AG10803 (cell line): ENCODE results near the gene PLA2G2F.
A peak's percentile ranks its signal among the peaks of the same experiment; 100 is the strongest.
"Not testable (repeated sequence)": the region's sequence is repeated elsewhere in the genome, so short reads cannot be mapped to it uniquely, and the experiment has no call there.

Source experiments
- DNase-seq: peaks from one replicate; pipeline ENCODE4 v3.0.0; 2010; ENCODE audit warnings: low read depth
- H3K4me3 ChIP-seq: 2 replicates; pipeline ENCODE4 v1.5.1; 2011; ENCODE audit warnings: mild to moderate bottlenecking, low read length, control low read depth
- TF ChIP-seq, protein P1 (sequence below): conservative IDR thresholded peaks from 2 replicates; pipeline ENCODE4 v1.5.1; 2011; ENCODE audit warnings: mild to moderate bottlenecking, low read length, control low read depth, inconsistent platforms

The PLA2G2F gene

DNA sequence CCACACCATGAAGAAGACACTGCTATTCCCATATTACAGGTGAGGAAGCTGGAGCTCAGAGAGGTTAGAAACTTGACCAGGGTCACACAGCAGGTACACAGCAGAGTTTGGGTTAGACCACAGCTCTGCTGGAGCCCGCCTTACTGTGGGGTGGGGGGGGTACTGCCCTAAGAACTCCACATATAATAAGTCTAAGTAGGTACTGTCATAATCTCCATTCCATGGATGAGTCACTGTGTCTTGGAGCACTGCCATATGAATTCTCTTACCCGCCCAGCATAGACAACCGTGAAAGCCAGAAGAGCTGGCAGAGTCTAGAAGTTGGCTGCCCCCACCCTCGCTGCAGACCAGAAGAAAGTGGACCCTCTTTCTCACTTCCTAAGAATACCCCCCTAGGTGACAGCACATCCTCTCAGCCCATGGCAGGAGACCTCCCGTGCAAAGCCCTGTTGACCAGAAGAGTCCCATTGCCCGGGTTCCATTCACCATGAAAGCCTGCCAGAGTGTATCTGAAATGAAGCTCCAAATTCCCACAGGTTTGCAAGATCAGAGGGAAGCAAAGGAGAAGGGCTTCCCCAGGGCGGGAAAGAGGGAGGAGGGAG lies 14.6 kb upstream of the PLA2G2F start:
- no peak overlapping the region for H3K4me3 ChIP-seq
- peak; percentile 72 for DNase-seq
- TF ChIP-seq, protein P1, sequence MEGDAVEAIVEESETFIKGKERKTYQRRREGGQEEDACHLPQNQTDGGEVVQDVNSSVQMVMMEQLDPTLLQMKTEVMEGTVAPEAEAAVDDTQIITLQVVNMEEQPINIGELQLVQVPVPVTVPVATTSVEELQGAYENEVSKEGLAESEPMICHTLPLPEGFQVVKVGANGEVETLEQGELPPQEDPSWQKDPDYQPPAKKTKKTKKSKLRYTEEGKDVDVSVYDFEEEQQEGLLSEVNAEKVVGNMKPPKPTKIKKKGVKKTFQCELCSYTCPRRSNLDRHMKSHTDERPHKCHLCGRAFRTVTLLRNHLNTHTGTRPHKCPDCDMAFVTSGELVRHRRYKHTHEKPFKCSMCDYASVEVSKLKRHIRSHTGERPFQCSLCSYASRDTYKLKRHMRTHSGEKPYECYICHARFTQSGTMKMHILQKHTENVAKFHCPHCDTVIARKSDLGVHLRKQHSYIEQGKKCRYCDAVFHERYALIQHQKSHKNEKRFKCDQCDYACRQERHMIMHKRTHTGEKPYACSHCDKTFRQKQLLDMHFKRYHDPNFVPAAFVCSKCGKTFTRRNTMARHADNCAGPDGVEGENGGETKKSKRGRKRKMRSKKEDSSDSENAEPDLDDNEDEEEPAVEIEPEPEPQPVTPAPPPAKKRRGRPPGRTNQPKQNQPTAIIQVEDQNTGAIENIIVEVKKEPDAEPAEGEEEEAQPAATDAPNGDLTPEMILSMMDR, result no peak

DNA sequence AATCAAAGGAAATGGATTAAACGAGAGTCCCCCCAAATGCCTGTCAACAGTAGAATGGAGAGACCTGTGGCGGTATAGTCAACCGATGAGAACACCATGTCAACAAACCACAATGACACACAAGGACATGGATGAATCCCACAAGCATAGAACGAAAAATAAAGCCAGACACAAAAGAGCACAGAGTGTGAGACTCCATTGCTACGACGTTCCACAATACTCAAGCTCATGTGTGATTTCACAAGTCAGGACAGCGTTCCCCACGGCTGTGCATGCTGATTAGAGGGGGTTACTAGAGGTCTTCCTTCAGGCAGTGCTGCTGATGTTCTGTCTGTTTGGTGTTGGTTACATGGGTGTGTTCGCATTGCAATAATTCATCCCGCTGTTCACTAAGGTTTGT lies 14.0 kb upstream of the PLA2G2F start:
- DNase-seq, result no peak
- TF ChIP-seq, protein P1, result no peak

DNA sequence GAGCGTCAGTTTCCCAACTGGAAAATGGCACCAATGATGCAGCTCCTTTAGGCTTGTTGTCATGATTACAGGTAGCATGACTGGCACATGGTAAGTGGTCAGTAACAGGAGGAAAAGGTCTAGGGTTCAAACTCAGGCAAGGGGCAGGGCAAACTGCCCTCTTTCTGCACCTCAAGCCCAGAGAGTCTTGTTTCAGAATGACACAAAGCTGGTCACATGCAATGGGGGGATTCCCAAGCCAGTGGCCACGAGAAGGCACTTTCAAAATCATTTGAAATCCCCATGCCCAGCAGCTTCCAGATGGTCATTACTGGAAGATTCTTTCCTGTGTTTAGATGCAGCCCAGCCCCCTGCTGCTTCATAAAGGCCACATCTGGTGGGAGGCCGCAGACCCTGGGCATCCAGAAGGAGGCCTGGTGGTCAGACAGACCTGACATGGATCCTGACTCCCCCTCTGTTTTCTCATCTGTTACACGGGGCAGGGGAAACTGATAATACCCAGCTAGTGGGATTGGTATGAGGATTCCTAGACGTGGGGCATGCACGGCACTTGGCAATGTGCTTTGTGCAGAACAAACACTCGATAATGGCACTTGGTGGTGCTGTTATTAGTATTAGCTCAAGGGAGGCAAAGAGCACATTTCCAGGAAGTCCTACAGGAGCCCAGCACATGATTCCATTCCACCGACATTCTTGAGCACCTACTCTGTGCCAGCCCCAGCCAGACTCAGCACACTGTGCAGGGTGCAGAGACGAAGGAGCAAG lies 12.9 kb upstream of the PLA2G2F start:
- H3K4me3 ChIP-seq, result no peak overlapping the region
- DNase-seq, result no peak
- TF ChIP-seq, protein P1, result no peak

More for the DNA sequence above, 14.0 kb upstream of the PLA2G2F start:
- H3K4me3 ChIP-seq, result no peak overlapping the region

DNA sequence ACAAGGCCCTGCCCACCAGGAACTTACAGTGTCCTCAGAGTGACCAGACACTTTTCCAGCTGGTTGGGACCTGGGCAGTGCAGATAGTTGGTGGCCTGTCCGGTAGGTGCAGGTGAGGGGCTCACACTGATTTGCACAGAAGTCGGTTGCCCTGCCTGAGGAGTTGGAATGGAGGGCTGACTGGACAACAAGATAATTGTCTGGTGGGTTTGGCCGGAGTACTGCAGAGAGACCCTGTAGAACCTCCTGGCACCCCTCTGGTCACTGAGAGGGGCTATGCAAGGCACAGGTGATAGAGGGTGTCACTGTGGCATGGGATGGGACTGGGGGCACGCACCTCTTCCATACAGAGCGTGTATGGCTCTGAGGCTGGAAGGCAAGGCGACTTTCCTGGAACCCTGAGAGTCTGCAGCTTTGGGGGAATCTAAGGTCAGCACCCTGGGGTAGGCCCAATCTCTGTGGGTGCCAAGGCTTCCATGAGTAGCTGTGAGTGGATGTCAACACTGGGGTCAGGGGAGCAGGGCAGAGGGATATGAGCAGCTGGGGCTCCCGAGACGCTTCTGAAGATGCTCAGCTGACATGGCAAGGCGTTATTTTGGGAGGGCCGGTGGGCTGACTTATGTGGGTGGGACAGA lies 12.2 kb upstream of the PLA2G2F start:
- TF ChIP-seq, protein P1, result no peak
- no peak for DNase-seq

DNA sequence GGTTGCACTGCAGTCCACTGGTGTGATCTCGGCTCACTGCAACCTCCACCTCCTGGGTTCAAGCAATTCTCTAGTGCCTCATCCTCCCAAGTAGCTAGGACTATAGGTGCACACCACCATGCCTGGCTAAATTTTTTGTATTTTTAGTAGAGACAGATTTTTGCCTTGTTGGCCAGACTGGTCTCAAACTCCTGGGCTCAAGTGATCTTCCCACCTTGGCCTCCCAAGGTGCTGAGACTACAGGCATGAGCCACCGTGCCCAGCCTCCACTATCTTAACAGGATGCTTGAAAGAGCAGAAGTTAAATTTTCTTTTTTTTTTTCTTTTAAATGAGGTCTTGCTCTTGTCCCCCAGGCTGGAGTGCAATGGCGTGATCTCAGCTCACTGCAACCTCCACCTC lies 8.6 kb upstream of the PLA2G2F start:
- H3K4me3 ChIP-seq, DNase-seq: not testable (repeated sequence)

More for the DNA sequence above, 12.2 kb upstream of the PLA2G2F start:
- no peak overlapping the region for H3K4me3 ChIP-seq

DNA sequence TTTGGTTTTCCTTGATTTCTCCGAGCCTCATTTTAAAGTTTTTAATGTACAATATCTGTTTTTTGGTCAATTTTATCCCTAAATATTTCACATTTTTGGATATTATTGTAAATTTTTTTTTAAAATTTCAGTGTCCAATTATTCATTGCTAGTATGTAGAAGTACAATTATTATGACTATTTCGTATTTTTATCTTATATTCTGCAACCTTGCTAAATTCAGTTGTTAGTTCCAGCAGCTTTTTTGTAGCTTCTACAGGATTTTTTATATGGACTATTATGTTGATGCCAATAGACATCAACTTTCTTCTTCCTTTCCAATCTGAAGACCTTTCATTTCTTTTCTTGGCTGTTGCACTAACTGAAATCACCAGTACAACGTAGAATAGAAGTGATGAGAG lies 4.1 kb upstream of the PLA2G2F start:
- DNase-seq, result no peak
- TF ChIP-seq, protein P1, result no peak
- no peak overlapping the region for H3K4me3 ChIP-seq

DNA sequence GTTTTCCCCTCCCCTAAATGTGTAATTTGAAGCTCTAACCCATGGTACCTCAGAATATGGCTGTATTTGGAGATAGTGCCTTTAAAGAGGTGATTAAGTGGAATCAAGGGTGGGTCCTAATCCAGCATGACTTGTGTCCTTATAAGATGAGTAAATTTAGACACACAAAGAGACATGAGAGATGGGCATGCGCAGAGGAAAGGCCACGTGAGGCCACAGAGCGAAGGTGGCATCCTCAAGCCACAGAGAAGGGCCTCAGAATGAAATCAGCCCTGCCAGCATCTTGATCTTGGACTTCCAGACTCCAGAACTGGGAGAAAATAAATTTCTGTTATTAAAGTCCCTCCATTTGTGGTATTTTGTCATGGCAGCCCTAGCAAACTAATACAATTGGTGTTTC lies 2.9 kb upstream of the PLA2G2F start:
- no peak for DNase-seq
- TF ChIP-seq, protein P1, result no peak
- no peak overlapping the region for H3K4me3 ChIP-seq
